SU-DHL-6 (cell line): Measurements from ENCODE around the gene EDIL3.

Experiments
- H2AFZ ChIP-seq: fragments of 200-600 bp; sonication (generic); 2 replicates; pipeline ENCODE4 v1.6.1; 2014; ENCODE audit warnings: low read depth, mild to moderate bottlenecking, moderate library complexity, mixed read lengths, antibody characterized with exemption, low read length; ENCODE audit not compliant: severe bottlenecking
- H3F3A ChIP-seq: fragments of 200-600 bp; shearing (Covaris generic); 2 replicates; pipeline ENCODE4 v1.6.0; 2016; ENCODE audit warnings: antibody characterized with exemption, mild to moderate bottlenecking; ENCODE audit not compliant: insufficient read depth
- H3K27ac ChIP-seq: fragments of 200-600 bp; sonication (generic); 2 replicates; pipeline ENCODE4 v1.5.1; 2016; ENCODE audit warnings: low read depth, mild to moderate bottlenecking, low read length, moderate library complexity, mixed read lengths
- H3K27me3 ChIP-seq: fragments of 200-600 bp; sonication (generic), shearing (Covaris generic); 2 replicates; pipeline ENCODE4 v1.6.0; 2014; ENCODE audit warnings: mild to moderate bottlenecking, low read length
- H3K36me3 ChIP-seq: fragments of 200-600 bp; sonication (generic); 2 replicates; pipeline ENCODE4 v1.6.1; 2014; ENCODE audit warnings: mild to moderate bottlenecking, low read length, mixed read lengths
- H3K4me2 ChIP-seq: fragments of 300-600, 200-600 bp; shearing (Covaris generic), sonication (generic); 2 replicates; pipeline ENCODE4 v1.6.0; 2014; ENCODE audit warnings: low read length, low read depth, mild to moderate bottlenecking; ENCODE audit not compliant: poor library complexity, severe bottlenecking
- H3K4me3 ChIP-seq: fragments of 200-600 bp; sonication (generic); 2 replicates; pipeline ENCODE4 v1.5.1; 2014; ENCODE audit warnings: antibody characterized with exemption, low read length, mild to moderate bottlenecking, mixed read lengths; ENCODE audit not compliant: insufficient read depth, poor library complexity, severe bottlenecking
- H3K79me2 ChIP-seq: fragments of 200-600 bp; sonication (generic); 2 replicates; pipeline ENCODE4 v1.6.1; 2014; ENCODE audit warnings: mild to moderate bottlenecking, low read length, moderate library complexity; ENCODE audit not compliant: insufficient read depth
- H3K9ac ChIP-seq: fragments of 200-600 bp; sonication (generic); 2 replicates; pipeline ENCODE4 v1.7.0; 2014; ENCODE audit warnings: mild to moderate bottlenecking, low read length
- H3K9me2 ChIP-seq: fragments of 200-600 bp; sonication (generic); replicated peaks from 2 replicates; pipeline ENCODE4 v1.6.1; 2014; ENCODE audit warnings: low read length; ENCODE audit not compliant: insufficient read depth
- H3K9me3 ChIP-seq: fragments of 200-600 bp; sonication (generic); 2 replicates; pipeline ENCODE4 v1.6.1; 2014; ENCODE audit warnings: low read length, mixed read lengths; ENCODE audit not compliant: insufficient read depth
- H4K20me1 ChIP-seq: fragments of 200-600 bp; sonication (generic); 2 replicates; pipeline ENCODE4 v1.6.1; 2014; ENCODE audit warnings: low read depth, mild to moderate bottlenecking, antibody characterized with exemption, low read length, moderate library complexity, mixed read lengths
- CTCF ChIP-seq: fragments of 200-600 bp; sonication (generic); IDR thresholded peaks from one replicate; pipeline ENCODE4 v1.5.1; 2017; ENCODE audit warnings: antibody characterized with exemption, mild to moderate bottlenecking, low read length, moderate library complexity; ENCODE audit not compliant: insufficient read depth, poor library complexity, severe bottlenecking
- EZH2phosphoT487 ChIP-seq: fragments of 200-600 bp; sonication (generic), shearing (Covaris generic); conservative IDR thresholded peaks from 2 replicates; pipeline ENCODE4 v1.6.1; 2018; ENCODE audit warnings: mild to moderate bottlenecking, antibody characterized with exemption, low read length, moderate library complexity, mixed read lengths

Gene EDIL3

GRCh38 chr5:83955916-83956315 lies 428.8 kb downstream of the EDIL3 start:
- no peaks in the 10 kb centered on the region for H3K27me3 ChIP-seq
- H2AFZ ChIP-seq = no peak overlapping the region
- TF ChIP-seq CTCF (no peak), EZH2phosphoT487 (no peak)
- H3K27ac ChIP-seq = no peak overlapping the region
- no peak overlapping the region for H3K4me3 ChIP-seq
- no peak overlapping the region for H3K9ac ChIP-seq
- H3F3A ChIP-seq = no peaks in the 10 kb centered on the region
- H3K36me3 ChIP-seq = no peaks in the 10 kb centered on the region
- no peaks in the 10 kb centered on the region for H3K9me2 ChIP-seq
- no peaks in the 10 kb centered on the region for H4K20me1 ChIP-seq
- H3K4me2 ChIP-seq = no peak overlapping the region
- H3K9me3 ChIP-seq = no peaks in the 10 kb centered on the region
- no peaks in the 10 kb centered on the region for H3K79me2 ChIP-seq

- H3K27ac ChIP-seq = no peak overlapping the region
- H3K9me3 ChIP-seq = no peaks in the 10 kb centered on the region
- no peak overlapping the region for H3K4me3 ChIP-seq
- no peak overlapping the region for H2AFZ ChIP-seq
- no peak overlapping the region for H3K9ac ChIP-seq
- H3K9me2 ChIP-seq = no peaks in the 10 kb centered on the region
- TF ChIP-seq EZH2phosphoT487 (no peak), CTCF (no peak)
- no peaks in the 10 kb centered on the region for H3F3A ChIP-seq
- no peak overlapping the region for H3K4me2 ChIP-seq
- H3K79me2 ChIP-seq = no peaks in the 10 kb centered on the region
- H3K27me3 ChIP-seq = no peaks in the 10 kb centered on the region
- no peaks in the 10 kb centered on the region for H4K20me1 ChIP-seq
- no peaks in the 10 kb centered on the region for H3K36me3 ChIP-seq
Measured at GRCh38 chr5:83947763-83948162, 436.9 kb downstream of the EDIL3 start.

- H3F3A ChIP-seq = no peaks in the 10 kb centered on the region
- H3K36me3 ChIP-seq = no peaks in the 10 kb centered on the region
- H3K27me3 ChIP-seq = no peaks in the 10 kb centered on the region
- no peaks in the 10 kb centered on the region for H3K79me2 ChIP-seq
- H2AFZ ChIP-seq = no peak overlapping the region
- H4K20me1 ChIP-seq = no peaks in the 10 kb centered on the region
- no peak overlapping the region for H3K27ac ChIP-seq
- H3K9me3 ChIP-seq = no peaks in the 10 kb centered on the region
- H3K9ac ChIP-seq = no peak overlapping the region
- no peak overlapping the region for H3K4me3 ChIP-seq
- H3K4me2 ChIP-seq = no peak overlapping the region
- no peaks in the 10 kb centered on the region for H3K9me2 ChIP-seq
- TF ChIP-seq EZH2phosphoT487 = no peak
- TF ChIP-seq CTCF = no peak
Measured at GRCh38 chr5:83946516-83946915, 438.2 kb downstream of the EDIL3 start.
